H1 (cell line): Measurements from ENCODE around the gene SLC9C1. TPM values are rescaled to one million over a fixed set of nuclear protein-coding genes. Genes with fewer than 3 reads are reported as not detected.

Experiments used
- CTCF ChIA-PET: fragments of 300-600 bp; sonication (Branson Sonifier 250); formaldehyde crosslinking; loops from one replicate; lab custom pipeline; 2021; ENCODE audit not compliant: partially characterized antibody; lab: Charles Lee
- POLR2A ChIA-PET: fragments of 300-600 bp; sonication (Branson Sonifier 250); formaldehyde crosslinking; loops from one replicate; lab custom pipeline; 2021; ENCODE audit warnings: inconsistent platforms; ENCODE audit not compliant: partially characterized antibody; lab: Charles Lee
- DNase-seq, 2 experiments: peaks; one replicate each; pipeline versions ENCODE4 v3.0.0 to v3.0.0-alpha.2; 2010 to 2022; ENCODE audit warnings: low spot score in 2 of 2, low read depth in 1 of 2, mixed read lengths in 1 of 2
- FAIRE-seq: peaks from 2 replicates; lab custom pipeline; 2011; peaks lifted over from hg19 to GRCh38; lab: Jason Lieb, UNC
- H2AFZ ChIP-seq: 2 replicates; pipeline ENCODE4 v1.8.1; 2012; ENCODE audit warnings: low read length, inconsistent platforms
- H2AK5ac ChIP-seq: 2 replicates; pipeline ENCODE4 v1.6.1; 2013; ENCODE audit warnings: low read depth, low read length
- H2BK120ac ChIP-seq: replicated peaks from 2 replicates; pipeline ENCODE3; 2013; ENCODE audit warnings: low read depth, low read length, inconsistent platforms
- H2BK12ac ChIP-seq: 2 replicates; pipeline ENCODE4 v1.6.1; 2013; ENCODE audit warnings: low read depth, low read length
- H2BK15ac ChIP-seq: 2 replicates; pipeline ENCODE4 v1.6.1; 2013; ENCODE audit warnings: low read length
- H2BK20ac ChIP-seq: 2 replicates; pipeline ENCODE4 v1.6.1; 2013; ENCODE audit warnings: low read length
- H2BK5ac ChIP-seq: 2 replicates; pipeline ENCODE4 v1.6.1; 2013; ENCODE audit warnings: low read depth, low read length
- H3K14ac ChIP-seq: 2 replicates; pipeline ENCODE4 v1.6.1; 2013; ENCODE audit warnings: inconsistent platforms; ENCODE audit not compliant: insufficient read length
- H3K18ac ChIP-seq: 2 replicates; pipeline ENCODE4 v1.6.1; 2013; ENCODE audit warnings: low read length; ENCODE audit errors: extremely low read depth
- H3K23ac ChIP-seq: 2 replicates; pipeline ENCODE4 v1.6.1; 2013; ENCODE audit warnings: inconsistent platforms; ENCODE audit not compliant: insufficient read length
- H3K23me2 ChIP-seq: 2 replicates; pipeline ENCODE4 v1.6.1; 2013; ENCODE audit warnings: low read depth, low read length
- H3K27ac ChIP-seq: 2 replicates; pipeline ENCODE4 v1.6.1; 2011; ENCODE audit warnings: low read depth, low read length, inconsistent platforms
- H3K27me3 ChIP-seq, 4 experiments: replicated peaks in 1 of 4; 1 replicate in 1 of 4; 2 replicates in 3 of 4; pipeline versions ENCODE4 v1.6.1 to v1.8.1; 2011 to 2013; ENCODE audit warnings: low read length in 3 of 4, mild to moderate bottlenecking in 3 of 4, inconsistent platforms in 2 of 4, mixed read lengths in 2 of 4, moderate library complexity in 1 of 4; ENCODE audit not compliant: control insufficient read depth in 3 of 4, insufficient read depth in 3 of 4; ENCODE audit errors: extremely low read depth in 1 of 4
- H3K36me3 ChIP-seq, 4 experiments: 2 replicates each; pipeline versions ENCODE4 v1.6.1 to v1.8.1; 2011 to 2013; ENCODE audit warnings: mild to moderate bottlenecking in 4 of 4, low read length in 3 of 4, moderate library complexity in 2 of 4, control low read depth in 1 of 4, inconsistent platforms in 1 of 4; ENCODE audit not compliant: insufficient read depth in 4 of 4, control insufficient read depth in 2 of 4
- H3K4ac ChIP-seq: replicated peaks from 2 replicates; pipeline ENCODE3; 2013; ENCODE audit warnings: low read length, low read depth, mixed read lengths, inconsistent platforms; ENCODE audit not compliant: insufficient read length
- H3K4me1 ChIP-seq, 4 experiments: replicated peaks in 1 of 4; 1 replicate in 1 of 4; 2 replicates in 3 of 4; pipeline versions ENCODE4 v1.6.1 to v1.8.1; 2011 to 2013; ENCODE audit warnings: low read length in 3 of 4, inconsistent platforms in 2 of 4, mixed read lengths in 1 of 4; ENCODE audit not compliant: insufficient read depth in 4 of 4, control insufficient read depth in 3 of 4
- H3K4me2 ChIP-seq, 2 experiments: 2 replicates each; pipeline versions ENCODE4 v1.6.1 to v1.8.1; 2011 to 2013; ENCODE audit warnings: low read depth in 2 of 2, low read length in 2 of 2, control low read depth in 1 of 2, inconsistent platforms in 1 of 2, mild to moderate bottlenecking in 1 of 2; ENCODE audit not compliant: insufficient read depth in 1 of 2
- H3K4me3 ChIP-seq, 4 experiments: fragments of 200-600, 300-600 bp in 1 of 4; sonication (generic), shearing (Covaris generic), sonication (Bioruptor Twin) in 1 of 4; 2 replicates each; pipeline versions ENCODE4 v1.5.1 to v1.8.1; 2011 to 2016; ENCODE audit warnings: low read length in 4 of 4, low read depth in 3 of 4, control low read depth in 2 of 4, inconsistent platforms in 2 of 4, mild to moderate bottlenecking in 2 of 4, mixed read lengths in 1 of 4, moderate library complexity in 1 of 4; ENCODE audit not compliant: insufficient read depth in 2 of 4; ENCODE audit errors: extremely low read depth in 1 of 4
- H3K56ac ChIP-seq: replicated peaks from 2 replicates; pipeline ENCODE3; 2013; ENCODE audit warnings: low read depth, mild to moderate bottlenecking, mixed read lengths, low read length, inconsistent platforms; ENCODE audit not compliant: insufficient read length
- H3K79me1 ChIP-seq: 2 replicates; pipeline ENCODE4 v1.6.1; 2013; ENCODE audit warnings: low read depth, low read length, control low read depth
- H3K79me2 ChIP-seq, 2 experiments: 2 replicates each; pipeline versions ENCODE4 v1.6.1 to v1.8.1; 2012 to 2013; ENCODE audit warnings: low read length in 2 of 2, mild to moderate bottlenecking in 2 of 2, inconsistent platforms in 1 of 2; ENCODE audit not compliant: insufficient read depth in 2 of 2, control insufficient read depth in 1 of 2
- H3K9ac ChIP-seq, 4 experiments: replicated peaks in 1 of 4; 1 replicate in 1 of 4; 2 replicates in 3 of 4; pipeline versions ENCODE4 v1.6.1 to v1.8.1; 2011 to 2013; ENCODE audit warnings: low read depth in 3 of 4, low read length in 3 of 4, control low read depth in 2 of 4, mild to moderate bottlenecking in 2 of 4, moderate library complexity in 2 of 4, inconsistent platforms in 1 of 4; ENCODE audit errors: extremely low read depth in 1 of 4
- H3K9me3 ChIP-seq, 2 experiments: 2 replicates each; pipeline versions ENCODE4 v1.6.1 to v1.8.1; 2012 to 2013; ENCODE audit warnings: mild to moderate bottlenecking in 2 of 2, moderate library complexity in 2 of 2, control low read depth in 1 of 2, inconsistent platforms in 1 of 2, low read depth in 1 of 2, low read length in 1 of 2, mixed read lengths in 1 of 2; ENCODE audit not compliant: insufficient read depth in 2 of 2
- H4K20me1 ChIP-seq, 2 experiments: replicated peaks in 1 of 2; 2 replicates each; pipeline versions ENCODE3 to v1.8.1; 2011 to 2013; ENCODE audit warnings: inconsistent platforms in 2 of 2, low read length in 2 of 2, mild to moderate bottlenecking in 1 of 2; ENCODE audit not compliant: insufficient read depth in 2 of 2, control insufficient read depth in 1 of 2
- H4K5ac ChIP-seq: 2 replicates; pipeline ENCODE4 v1.6.1; 2013; ENCODE audit warnings: low read length, low read depth, mixed read lengths, inconsistent platforms; ENCODE audit not compliant: insufficient read length
- H4K8ac ChIP-seq: 2 replicates; pipeline ENCODE4 v1.8.0; 2013; ENCODE audit warnings: mild to moderate bottlenecking, moderate library complexity, low read length, inconsistent platforms; ENCODE audit not compliant: insufficient read depth; ENCODE audit errors: extremely low read depth
- H4K91ac ChIP-seq: replicated peaks from 2 replicates; pipeline ENCODE3; 2013; ENCODE audit warnings: low read length, mixed read lengths, inconsistent platforms; ENCODE audit not compliant: insufficient read length
- BACH1 ChIP-seq: IDR thresholded peaks from 2 replicates; pipeline ENCODE4 v1.6.1; 2012; ENCODE audit warnings: low read length, improper control_type of control experiment
- CBX8 ChIP-seq: fragments of 300-800, 300-1000 bp; sonication (generic); IDR thresholded peaks from 2 replicates; pipeline ENCODE4 v1.7.1; 2016; ENCODE audit warnings: low read depth, low read length, borderline replicate concordance
- CHD1 ChIP-seq: IDR thresholded peaks from 2 replicates; pipeline ENCODE4 v1.6.1; 2012; ENCODE audit warnings: low read depth, low read length, improper control_type of control experiment
- WGBS, 2 experiments: shearing (Covaris generic) in 1 of 2; methylation state at CpG; one replicate each; pipeline versions ENCODE4 v1.1.6 to v1.1.7; 2013 to 2015; ENCODE audit warnings: low lambda C conversion rate in 2 of 2, mixed read lengths in 2 of 2, inconsistent platforms in 1 of 2, low coverage in 1 of 2, missing lambda C conversion rate in 1 of 2; ENCODE audit not compliant: insufficient replicate concordance in 2 of 2, insufficient coverage in 1 of 2, insufficient read length in 1 of 2; ENCODE audit errors: extremely low coverage in 1 of 2, missing lambda C conversion rate in 1 of 2; 5-methylcytosine and 5-hydroxymethylcytosine counted together
- polyA plus RNA-seq, 7 experiments: library from polyadenylated mRNA; depleted of rRNA in 3 of 7; stranded (reverse) in 5 of 7; unstranded in 2 of 7; fragments of >200 nt in 5 of 7; fragments of 200-250 nt in 2 of 7; gene quantifications; 1 replicate in 5 of 7; 2 replicates in 1 of 7; 4 replicates in 1 of 7; pipeline versions ENCODE4 v1.2.1 to v1.2.3, GENCODE V29; 2011 to 2013; ENCODE audit warnings: missing spikeins in 2 of 7, mixed read lengths in 2 of 7
- total RNA-seq: library from RNA; stranded (reverse); fragmentation: NEBNext Ultra II Directional; extraction: Animal tissue kit (Norgen Biotek cat#: 25700); gene quantifications from 2 replicates; pipeline ENCODE4 v1.2.1, GENCODE V29; 2021

The SLC9C1 gene
- total and polyA plus RNA-seq, 2 of the 8 experiments (the other 6 are each of a cell fraction or from before 2014, with no cell fraction given), result 0.15 to 0.24 TPM

DNA sequence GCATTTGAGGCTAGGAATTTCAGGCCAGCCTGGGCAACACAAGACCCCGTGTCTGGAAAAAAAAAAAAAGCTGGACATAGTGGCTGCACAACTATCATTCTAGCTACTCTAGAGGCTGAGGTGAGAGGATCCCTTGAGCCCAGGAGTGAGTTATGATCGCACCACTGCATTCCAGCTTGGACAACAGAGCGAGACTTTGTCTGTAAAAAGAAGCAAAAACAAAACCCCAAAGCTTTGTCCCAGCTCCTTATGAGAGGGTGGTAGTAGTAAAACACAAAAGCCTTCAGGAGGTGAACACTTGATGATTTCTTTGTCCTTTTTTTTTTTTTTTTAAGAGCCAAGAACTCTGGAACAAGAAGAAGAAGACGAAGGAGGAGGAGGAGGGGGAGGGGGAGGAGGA is 37.8 kb upstream of the SLC9C1 start:
- peak overlapping the region; percentile 73 for H3K4ac ChIP-seq
- H3K23ac ChIP-seq, result no peak overlapping the region
- no peak overlapping the region for H2BK5ac ChIP-seq

More for the DNA sequence above, 37.8 kb upstream of the SLC9C1 start:
- Histone ChIP-seq H3K56ac (no peak overlapping the region), H3K4me2 (peak overlapping the region in 1 of 2 experiments; percentile 86; a peak in 1 of 4 replicates), H3K36me3 (peaks cover 0 to 10% (median 5%) of the 10 kb centered on the region in 4 experiments; a peak in 4 of 8 replicates), H2BK15ac (no peak overlapping the region), H3K14ac (no peak overlapping the region), H3K4me1 (peaks cover 2 to 16% (median 8%) of the 10 kb centered on the region in 4 experiments; a peak in 6 of 7 replicates), H2AFZ (no peak overlapping the region), H3K4me3 (no peak overlapping the region), H4K8ac (no peak overlapping the region), H2BK20ac (no peak overlapping the region), H3K27me3 (no peaks in the 10 kb centered on the region), H3K27ac (no peak overlapping the region), H2BK12ac (no peak overlapping the region), H4K20me1 (no peaks in the 10 kb centered on the region), H4K91ac (peak overlapping the region; percentile 42), H3K9ac (no peak overlapping the region), H3K23me2 (peaks cover 7% of the 10 kb centered on the region; the same call in 1 of the 2 replicates), H3K9me3 (no peaks in the 10 kb centered on the region), H2BK120ac (no peak overlapping the region), H3K18ac (no peak overlapping the region), H3K79me1 (peaks cover 4% of the 10 kb centered on the region), H4K5ac (no peak overlapping the region), H3K79me2 (peaks cover 14 to 44% of the 10 kb centered on the region in 2 experiments), H2AK5ac (no peak overlapping the region; the same call in 1 of the 2 replicates)
- DNase-seq (no peak), FAIRE-seq (no peak)
- CTCF ChIA-PET, result interaction anchor here (0.7 to 5.9 kb wide), 7 partner anchors 10 to 193 kb away, joined by 3 to 31 read pairs (median 6); partner anchors contain the start of gene SLC9C1
- 86% methylated on average over 3 of the region's 4 CpGs; no CpG with 5 or more reads in 1 of the 2 experiments for whole genome bisulfite sequencing, 2 experiments
- TF ChIP-seq CBX8, result no peak
- TF ChIP-seq BACH1, result no peak
- TF ChIP-seq CHD1, result no peak
- POLR2A ChIA-PET, result interaction anchor here (0.7 to 1.4 kb wide), 4 partner anchors 16 to 69 kb away, joined by 3 to 5 read pairs (median 4); no protein-coding TSS in a partner anchor
